HEK293T (cell line): ENCODE data around the gene GGPS1.

Source experiments
- ARNT ChIP-seq: fragments of 450-650 bp; IDR thresholded peaks from 2 replicates; pipeline ENCODE4 v1.6.1; 2017; ENCODE audit warnings: mild to moderate bottlenecking
- ELF4 ChIP-seq: fragments of 450-650 bp; IDR thresholded peaks from 2 replicates; pipeline ENCODE4 v1.6.1; 2017; ENCODE audit warnings: antibody characterized with exemption
- FOXA1 ChIP-seq: fragments of 450-650 bp; IDR thresholded peaks from 2 replicates; pipeline ENCODE4 v1.6.1; 2016; ENCODE audit warnings: mild to moderate bottlenecking
- FOXK2 ChIP-seq: fragments of 450-650 bp; IDR thresholded peaks from 2 replicates; pipeline ENCODE4 v1.6.1; 2016; ENCODE audit warnings: mild to moderate bottlenecking
- FOXM1 ChIP-seq: fragments of 450-650 bp; IDR thresholded peaks from 2 replicates; pipeline ENCODE4 v1.6.1; 2017; ENCODE audit warnings: mild to moderate bottlenecking, borderline replicate concordance
- HDGF ChIP-seq: fragments of 450-650 bp; IDR thresholded peaks from 2 replicates; pipeline ENCODE4 v1.6.1; 2017; ENCODE audit warnings: antibody characterized with exemption, borderline replicate concordance
- L3MBTL2 ChIP-seq: fragments of 450-650 bp; conservative IDR thresholded peaks from 2 replicates; pipeline ENCODE4 v1.6.1; 2016; ENCODE audit warnings: mild to moderate bottlenecking
- LEF1 ChIP-seq: fragments of 450-650 bp; IDR thresholded peaks from 2 replicates; pipeline ENCODE4 v1.6.1; 2017; ENCODE audit warnings: mild to moderate bottlenecking, borderline replicate concordance
- NFRKB ChIP-seq: fragments of 450-650 bp; IDR thresholded peaks from 2 replicates; pipeline ENCODE4 v1.6.1; 2016; ENCODE audit warnings: mild to moderate bottlenecking, moderate library complexity
- PKNOX1 ChIP-seq: fragments of 450-650 bp; IDR thresholded peaks from 2 replicates; pipeline ENCODE4 v1.6.1; 2016
- SP1 ChIP-seq: fragments of 450-650 bp; IDR thresholded peaks from 2 replicates; pipeline ENCODE4 v1.6.1; 2017
- TARDBP ChIP-seq: fragments of 450-650 bp; IDR thresholded peaks from 2 replicates; pipeline ENCODE4 v1.6.1; 2016
- ZNF384 ChIP-seq: fragments of 450-650 bp; IDR thresholded peaks from 2 replicates; pipeline ENCODE4 v1.6.1; 2016

GRCh38 chr1:235319255-235319654, 9.1 kb upstream of the GGPS1 start:
- TF ChIP-seq ELF4 (no peak), L3MBTL2 (no peak), FOXA1 (no peak), FOXK2 (no peak), TARDBP (no peak), FOXM1 (no peak), SP1 (no peak), ARNT (no peak), LEF1 (no peak), HDGF (no peak), ZNF384 (no peak), PKNOX1 (no peak), NFRKB (no peak)
